22Rv1 (cell line): ENCODE measurements around the gene SHROOM2.

Experiments
- H3K27ac ChIP-seq: fragments of 450-650 bp; 2 replicates; pipeline ENCODE4 v1.5.1; 2017
- ZFX ChIP-seq: fragments of 450-650 bp; IDR thresholded peaks from 2 replicates; pipeline ENCODE4 v1.6.1; 2017; ENCODE audit warnings: antibody characterized with exemption, borderline replicate concordance
- TF ChIP-seq, protein P1 (sequence below): fragments of 450-650 bp; IDR thresholded peaks from 2 replicates; pipeline ENCODE4 v1.5.1; 2017; ENCODE audit warnings: mild to moderate bottlenecking

Gene SHROOM2

DNA sequence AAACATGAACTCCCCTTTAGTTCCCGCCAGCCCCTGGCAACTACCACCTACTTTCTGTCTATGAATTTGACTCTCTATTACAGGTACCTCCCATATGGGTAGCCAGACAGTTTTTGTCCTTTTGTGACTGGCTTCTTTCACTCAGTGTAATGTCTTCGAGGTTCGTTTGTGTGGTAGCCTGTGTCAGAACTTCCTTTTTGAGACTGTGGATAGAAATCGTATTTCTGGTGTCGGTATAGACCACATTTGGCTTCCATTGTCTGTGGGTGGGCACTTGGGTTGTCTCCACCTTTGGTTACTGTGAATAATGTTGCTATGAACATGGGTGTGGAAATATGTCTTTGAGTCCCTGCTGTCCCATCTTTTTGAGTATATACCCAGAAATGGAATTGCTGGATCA, 175.5 kb downstream of the SHROOM2 start:
- TF ChIP-seq ZFX, result no peak
- TF ChIP-seq, protein P1, sequence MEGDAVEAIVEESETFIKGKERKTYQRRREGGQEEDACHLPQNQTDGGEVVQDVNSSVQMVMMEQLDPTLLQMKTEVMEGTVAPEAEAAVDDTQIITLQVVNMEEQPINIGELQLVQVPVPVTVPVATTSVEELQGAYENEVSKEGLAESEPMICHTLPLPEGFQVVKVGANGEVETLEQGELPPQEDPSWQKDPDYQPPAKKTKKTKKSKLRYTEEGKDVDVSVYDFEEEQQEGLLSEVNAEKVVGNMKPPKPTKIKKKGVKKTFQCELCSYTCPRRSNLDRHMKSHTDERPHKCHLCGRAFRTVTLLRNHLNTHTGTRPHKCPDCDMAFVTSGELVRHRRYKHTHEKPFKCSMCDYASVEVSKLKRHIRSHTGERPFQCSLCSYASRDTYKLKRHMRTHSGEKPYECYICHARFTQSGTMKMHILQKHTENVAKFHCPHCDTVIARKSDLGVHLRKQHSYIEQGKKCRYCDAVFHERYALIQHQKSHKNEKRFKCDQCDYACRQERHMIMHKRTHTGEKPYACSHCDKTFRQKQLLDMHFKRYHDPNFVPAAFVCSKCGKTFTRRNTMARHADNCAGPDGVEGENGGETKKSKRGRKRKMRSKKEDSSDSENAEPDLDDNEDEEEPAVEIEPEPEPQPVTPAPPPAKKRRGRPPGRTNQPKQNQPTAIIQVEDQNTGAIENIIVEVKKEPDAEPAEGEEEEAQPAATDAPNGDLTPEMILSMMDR, result no peak
- H3K27ac ChIP-seq, result no peak overlapping the region

DNA sequence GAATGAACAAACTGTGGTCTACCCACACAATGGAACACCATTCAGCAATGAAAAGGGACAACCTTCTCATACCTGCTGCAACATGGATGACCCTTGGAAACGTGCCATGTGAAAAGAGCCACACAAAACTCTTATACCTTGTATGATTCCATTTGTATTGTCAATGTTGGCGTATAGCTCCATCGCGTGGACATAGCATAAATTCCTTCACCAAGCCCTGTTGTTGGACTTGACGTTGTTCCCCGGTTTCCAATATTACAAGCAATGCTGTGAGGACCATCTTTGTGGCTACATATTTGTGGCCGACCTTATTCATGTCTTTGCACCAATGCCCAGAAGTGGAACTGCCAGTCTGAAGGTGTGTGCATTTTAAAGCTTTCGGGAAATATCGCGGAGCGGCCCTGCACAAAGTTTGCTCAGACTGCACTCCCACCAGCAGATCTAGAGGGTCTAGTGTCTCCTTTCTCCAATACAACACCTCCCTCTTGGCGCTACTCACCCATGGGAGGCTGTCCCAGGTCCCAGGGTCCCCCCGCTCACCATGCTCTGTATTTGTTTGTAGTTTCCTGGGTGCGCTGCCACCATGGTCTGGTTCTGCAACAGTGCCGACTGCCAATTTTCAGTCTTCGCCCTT, 180.7 kb downstream of the SHROOM2 start, which contains the start of gene CLDN34:
TSS of gene CLDN34 (plus strand) at position 584 of the 634 bp plus-strand sequence. CDS start at position 584, 0 bp downstream.
- TF ChIP-seq, protein P1, result no peak
- no peak for TF ChIP-seq ZFX
- no peak within 1 kb of the TSS for H3K27ac ChIP-seq

DNA sequence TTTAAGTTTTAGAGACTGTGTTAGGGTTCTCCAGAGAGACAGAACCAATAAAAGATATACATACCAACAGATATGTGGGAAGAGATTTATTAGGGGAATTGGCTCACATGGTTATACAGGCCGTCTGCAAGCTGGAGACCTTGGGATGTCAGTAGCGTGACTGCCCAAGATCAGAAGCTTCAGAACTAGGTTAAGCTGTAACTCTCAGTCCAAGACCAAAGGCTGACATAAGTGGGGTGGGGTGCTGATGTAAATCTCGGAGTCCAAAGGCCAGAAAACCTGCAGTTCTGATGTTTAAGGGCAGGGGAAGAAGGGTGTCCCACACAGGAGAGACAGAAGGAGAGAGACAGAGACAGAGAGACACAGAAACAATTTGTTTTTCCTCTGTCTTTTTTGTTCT, 191.4 kb downstream of the SHROOM2 start:
- TF ChIP-seq, protein P1, result no peak
- TF ChIP-seq ZFX, result no peak
- no peak overlapping the region for H3K27ac ChIP-seq

DNA sequence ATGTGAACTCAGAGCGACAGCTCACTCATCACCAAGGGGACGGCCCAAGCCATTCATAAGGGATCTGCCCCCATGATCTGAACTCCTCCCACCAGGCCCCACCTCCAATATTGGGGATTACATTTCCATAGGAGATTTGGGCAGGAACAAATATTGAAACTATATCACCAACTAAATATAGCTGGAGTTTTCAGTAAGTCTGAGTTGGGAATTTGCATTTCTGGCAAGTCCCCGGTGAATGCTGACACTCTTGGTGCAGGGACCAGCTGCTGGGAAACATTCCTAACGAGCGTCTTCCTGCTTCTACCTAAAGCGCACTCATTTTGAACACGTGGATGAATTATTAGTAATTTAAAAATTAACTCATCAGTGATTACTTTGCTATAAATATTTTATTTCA, 194.2 kb downstream of the SHROOM2 start:
- no peak overlapping the region for H3K27ac ChIP-seq
- TF ChIP-seq, protein P1, result no peak
- no peak for TF ChIP-seq ZFX

DNA sequence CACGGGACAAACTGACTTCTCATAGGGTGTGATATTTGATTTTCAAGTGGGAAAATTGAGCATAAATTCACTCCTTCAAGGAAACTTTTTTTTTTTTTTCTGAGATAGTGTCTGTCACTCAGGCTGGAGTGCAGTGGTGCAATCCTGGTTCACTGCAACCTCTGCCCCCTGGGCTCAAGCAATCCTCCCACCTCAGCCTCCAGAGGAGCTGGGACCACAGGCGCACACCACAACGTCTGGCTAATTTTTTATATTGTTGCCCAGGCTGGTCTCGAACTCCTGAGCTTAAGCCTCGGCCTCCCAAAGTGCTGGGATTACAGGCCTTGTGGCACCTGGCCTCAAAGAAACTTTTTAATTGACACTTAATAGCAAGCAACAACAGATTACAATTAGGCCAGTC, 194.7 kb downstream of the SHROOM2 start:
- TF ChIP-seq, protein P1, result no peak
- no peak for TF ChIP-seq ZFX
- H3K27ac ChIP-seq, result no peak overlapping the region

DNA sequence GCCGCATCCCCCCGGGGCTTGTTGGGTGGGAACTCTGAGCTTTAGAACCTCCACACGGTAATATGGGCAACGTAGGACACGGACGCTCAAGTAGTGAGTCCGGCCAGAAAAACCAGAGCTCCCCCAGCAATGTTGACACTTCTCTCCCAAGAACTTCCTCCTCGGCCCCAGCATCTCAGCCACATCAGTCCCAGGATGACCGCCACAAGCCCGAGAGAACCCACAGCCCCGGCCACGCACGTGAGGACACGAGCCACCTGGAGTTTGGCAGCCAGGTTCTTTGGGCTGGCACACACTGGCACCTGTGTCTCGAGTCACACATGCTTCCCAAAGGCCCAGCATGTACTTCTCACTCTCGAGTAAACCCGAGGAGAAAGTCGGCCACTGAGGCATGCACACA, 197.2 kb downstream of the SHROOM2 start:
- no peak overlapping the region for H3K27ac ChIP-seq

DNA sequence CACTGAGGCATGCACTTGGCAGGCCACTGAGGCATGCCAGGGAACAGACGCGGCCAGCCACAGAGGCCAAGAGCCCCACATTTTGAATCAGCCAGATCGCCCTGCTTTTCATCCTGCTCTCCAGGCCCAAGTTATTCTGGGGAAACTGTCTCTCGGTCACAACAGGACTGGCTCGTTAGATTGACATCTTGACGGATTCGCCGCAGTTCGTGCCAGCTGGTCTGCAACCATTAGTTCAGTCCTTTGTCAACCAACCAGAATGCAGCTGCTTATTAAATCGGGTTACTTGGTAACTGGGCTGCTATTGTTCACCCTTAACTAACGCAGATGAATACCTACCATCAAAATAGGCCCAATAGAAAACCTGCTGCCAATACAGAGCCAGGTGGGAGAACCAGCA, 197.6 kb downstream of the SHROOM2 start:
- H3K27ac ChIP-seq, result no peak overlapping the region
- TF ChIP-seq ZFX, result no peak
- TF ChIP-seq, protein P1, result no peak

More for the DNA sequence above, 197.2 kb downstream of the SHROOM2 start:
- TF ChIP-seq, protein P1, result no peak
- TF ChIP-seq ZFX, result no peak
